Esophagus (tissue), 2 donors: ENCODE results near the gene OBI1. TPM values are rescaled to one million over a fixed set of nuclear protein-coding genes. Genes with fewer than 3 reads are reported as not detected.
A peak's percentile ranks its signal among the peaks of the same experiment; 100 is the strongest.

Experiments used
- H3K27ac ChIP-seq, 2 donors: one replicate each; pipeline ENCODE4 v1.5.1; 2013; ENCODE audit warnings: low read depth in 2 of 2, mild to moderate bottlenecking in 2 of 2, inconsistent platforms in 1 of 2, low read length in 1 of 2, moderate library complexity in 1 of 2
- H3K27me3 ChIP-seq, 2 donors: one replicate each; pipeline ENCODE4 v1.6.1; 2013; ENCODE audit warnings: low read length in 2 of 2, control low read depth in 1 of 2, mild to moderate bottlenecking in 1 of 2; ENCODE audit not compliant: insufficient read depth in 2 of 2, control insufficient read depth in 1 of 2
- H3K36me3 ChIP-seq, 2 donors: one replicate each; pipeline ENCODE4 v1.6.1; 2013; ENCODE audit warnings: low read length in 1 of 2; ENCODE audit not compliant: control insufficient read depth in 2 of 2, insufficient read depth in 2 of 2
- H3K4me1 ChIP-seq, 2 donors: one replicate each; pipeline ENCODE4 v1.6.1; 2013; ENCODE audit warnings: low read length in 1 of 2; ENCODE audit not compliant: control insufficient read depth in 2 of 2, insufficient read depth in 2 of 2
- H3K4me3 ChIP-seq, 2 donors: one replicate each; pipeline ENCODE4 v1.5.1; 2013; ENCODE audit warnings: low read length in 2 of 2, mild to moderate bottlenecking in 2 of 2, low read depth in 1 of 2, moderate library complexity in 1 of 2
- H3K9me3 ChIP-seq, 2 donors: one replicate each; pipeline ENCODE4 v1.6.1; 2013; ENCODE audit warnings: mild to moderate bottlenecking in 2 of 2, low read depth in 1 of 2, low read length in 1 of 2, moderate library complexity in 1 of 2; ENCODE audit not compliant: control insufficient read depth in 2 of 2, insufficient read depth in 1 of 2
- whole genome bisulfite sequencing, 2 donors: extraction: QIAGEN DNeasy Blood & Tissue Kit; methylation state at CpG; one replicate each; pipeline ENCODE4 v1.1.7; 2013; 5-methylcytosine and 5-hydroxymethylcytosine counted together
- polyA plus RNA-seq, 2 donors: library from polyadenylated mRNA; stranded (reverse); fragments of 200-250 nt; gene quantifications; one replicate each; pipeline ENCODE4 v1.2.3, GENCODE V29; 2013
- donor health status: healthy with polysubstance abuse.
- donor health status: Bipolar disorder and iron deficiency.

OBI1 gene
- polyA plus RNA-seq, 2 donors = 1.2 to 3.3 TPM

GRCh38 chr13:78675112-78675511 lies 16.2 kb upstream of the OBI1 start:
- no peaks in the 10 kb centered on the region for H3K9me3 ChIP-seq
- no peak overlapping the region for H3K4me3 ChIP-seq
- 65 to 67% methylated on average over 3 of the region's 3 CpGs for WGBS, 2 donors
- no peaks in the 10 kb centered on the region for H3K4me1 ChIP-seq
- no peaks in the 10 kb centered on the region for H3K36me3 ChIP-seq
- no peak overlapping the region for H3K27ac ChIP-seq
- no peaks in the 10 kb centered on the region for H3K27me3 ChIP-seq

- WGBS, 2 donors = 52 to 58% methylated on average over 1 of the region's 1 CpG
- Histone ChIP-seq H3K27ac (no peak overlapping the region), H3K4me3 (no peak overlapping the region), H3K9me3 (no peaks in the 10 kb centered on the region), H3K36me3 (no peaks in the 10 kb centered on the region), H3K27me3 (no peaks in the 10 kb centered on the region), H3K4me1 (no peaks in the 10 kb centered on the region)
These were observed 15.7 kb upstream of the OBI1 start for GRCh38 chr13:78674638-78675037.

- Histone ChIP-seq H3K9me3 (no peaks in the 10 kb centered on the region), H3K4me3 (no peak overlapping the region), H3K27me3 (no peaks in the 10 kb centered on the region), H3K27ac (no peak overlapping the region), H3K36me3 (no peaks in the 10 kb centered on the region), H3K4me1 (peaks cover 0 to 2% of the 10 kb centered on the region in 2 donors)
- 73 to 82% methylated on average over 2 of the region's 2 CpGs for WGBS, 2 donors
These were observed 3.5 kb upstream of the OBI1 start for GRCh38 chr13:78662467-78662866.

- Histone ChIP-seq H3K4me1 (peaks cover 0 to 2% of the 10 kb centered on the region in 2 donors), H3K4me3 (peak overlapping the region in 1 of 2 donors; percentile 95), H3K36me3 (no peaks in the 10 kb centered on the region), H3K9me3 (no peaks in the 10 kb centered on the region), H3K27me3 (no peaks in the 10 kb centered on the region), H3K27ac (no peak overlapping the region)
- 84 to 89% methylated on average over 4 of the region's 4 CpGs for WGBS, 2 donors
These were observed 1.5 kb upstream of the OBI1 start for GRCh38 chr13:78660495-78660857.

- 28 to 29% methylated on average over 20 of the region's 20 CpGs for WGBS, 2 donors
- peak overlapping the region; percentile 40 to 95 for H3K4me3 ChIP-seq
- H3K27me3 ChIP-seq = no peaks in the 10 kb centered on the region
- H3K36me3 ChIP-seq = no peaks in the 10 kb centered on the region
- H3K9me3 ChIP-seq = no peaks in the 10 kb centered on the region
- no peak overlapping the region for H3K27ac ChIP-seq
- peaks cover 0 to 2% of the 10 kb centered on the region in 2 donors for H3K4me1 ChIP-seq
These were observed 958 bp upstream of the OBI1 start for GRCh38 chr13:78659732-78660494.

- peak overlapping the region; percentile 40 to 95 for H3K4me3 ChIP-seq
- 1 to 6% methylated on average over 8 of the region's 8 CpGs for WGBS, 2 donors
- no peaks in the 10 kb centered on the region for H3K27me3 ChIP-seq
- H3K36me3 ChIP-seq = no peaks in the 10 kb centered on the region
- no peak overlapping the region for H3K27ac ChIP-seq
- H3K4me1 ChIP-seq = peaks cover 0 to 2% of the 10 kb centered on the region in 2 donors
- no peaks in the 10 kb centered on the region for H3K9me3 ChIP-seq
These were observed 435 bp upstream of the OBI1 start for GRCh38 chr13:78659450-78659730.

- H3K27me3 ChIP-seq = no peaks in the 10 kb centered on the region
- peaks cover 0 to 2% of the 10 kb centered on the region in 2 donors for H3K4me1 ChIP-seq
- no peaks in the 10 kb centered on the region for H3K36me3 ChIP-seq
- peak overlapping the region; percentile 91 to 95 for H3K4me3 ChIP-seq
- WGBS, 2 donors = 9% methylated on average over 12 of the region's 12 CpGs
- no peaks in the 10 kb centered on the region for H3K9me3 ChIP-seq
- peak overlapping the region in 1 of 2 donors; percentile 67 for H3K27ac ChIP-seq
These were observed 991 bp downstream of the OBI1 start for GRCh38 chr13:78657699-78658629.

GRCh38 chr13:78655906-78656305 lies 3.0 kb downstream of the OBI1 start:
- H3K36me3 ChIP-seq = no peaks in the 10 kb centered on the region
- H3K4me3 ChIP-seq = no peak overlapping the region
- peaks cover 0 to 2% of the 10 kb centered on the region in 2 donors for H3K4me1 ChIP-seq
- no peak overlapping the region for H3K27ac ChIP-seq
- no peaks in the 10 kb centered on the region for H3K27me3 ChIP-seq
- no peaks in the 10 kb centered on the region for H3K9me3 ChIP-seq

GRCh38 chr13:78655007-78655406 lies 3.9 kb downstream of the OBI1 start:
- no peaks in the 10 kb centered on the region for H3K9me3 ChIP-seq
- 97% methylated on average over 3 of the region's 3 CpGs for WGBS, 2 donors
- H3K27me3 ChIP-seq = no peaks in the 10 kb centered on the region
- H3K4me3 ChIP-seq = no peak overlapping the region
- peaks cover 0 to 2% of the 10 kb centered on the region in 2 donors for H3K4me1 ChIP-seq
- H3K27ac ChIP-seq = no peak overlapping the region
- no peaks in the 10 kb centered on the region for H3K36me3 ChIP-seq
